ENCODE measurements around the gene MAP3K5. TPM values are rescaled to one million over a fixed set of nuclear protein-coding genes. Genes with fewer than 3 reads are reported as not detected.

Gene MAP3K5
- total and polyA plus RNA-seq, 4 donors, result 7.5 to 28.3 (median 22.8) TPM

DNA sequence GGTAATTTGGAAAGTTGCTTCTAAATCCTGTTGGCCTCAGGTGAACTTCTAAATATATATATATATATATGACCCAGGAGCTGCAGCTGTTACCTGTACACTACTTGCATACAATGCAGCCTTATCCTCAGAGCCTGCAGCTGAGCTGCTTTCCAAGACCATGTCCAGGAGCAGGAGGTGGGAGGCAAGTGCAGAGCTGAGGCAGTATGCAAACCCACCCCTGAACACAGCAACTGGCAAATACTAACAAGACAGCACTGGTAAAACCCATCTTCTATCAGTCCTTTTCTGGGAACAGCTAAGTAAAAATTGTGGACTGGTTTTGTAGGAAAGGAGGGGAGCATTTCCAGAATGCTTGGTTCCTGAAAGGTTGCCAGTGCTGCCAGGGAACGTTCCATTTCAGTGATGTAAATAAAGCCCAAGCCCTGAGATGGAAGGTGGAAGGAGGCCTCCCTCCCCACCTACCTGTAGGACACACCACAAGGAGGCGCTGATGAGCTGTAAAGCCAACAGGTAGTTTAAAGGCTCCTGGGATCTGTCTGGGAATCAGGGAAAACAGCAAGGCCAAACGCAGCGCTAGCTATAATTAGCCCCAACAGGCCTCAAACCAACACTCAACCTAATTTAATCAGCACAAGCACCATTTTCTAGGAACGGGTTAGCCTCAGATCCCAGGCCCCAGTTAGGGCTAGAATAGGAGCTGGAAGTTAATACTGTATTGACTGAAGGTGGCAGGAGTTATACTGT, 148.3 kb downstream of the MAP3K5 start:
- TF ChIP-seq, protein P1, sequence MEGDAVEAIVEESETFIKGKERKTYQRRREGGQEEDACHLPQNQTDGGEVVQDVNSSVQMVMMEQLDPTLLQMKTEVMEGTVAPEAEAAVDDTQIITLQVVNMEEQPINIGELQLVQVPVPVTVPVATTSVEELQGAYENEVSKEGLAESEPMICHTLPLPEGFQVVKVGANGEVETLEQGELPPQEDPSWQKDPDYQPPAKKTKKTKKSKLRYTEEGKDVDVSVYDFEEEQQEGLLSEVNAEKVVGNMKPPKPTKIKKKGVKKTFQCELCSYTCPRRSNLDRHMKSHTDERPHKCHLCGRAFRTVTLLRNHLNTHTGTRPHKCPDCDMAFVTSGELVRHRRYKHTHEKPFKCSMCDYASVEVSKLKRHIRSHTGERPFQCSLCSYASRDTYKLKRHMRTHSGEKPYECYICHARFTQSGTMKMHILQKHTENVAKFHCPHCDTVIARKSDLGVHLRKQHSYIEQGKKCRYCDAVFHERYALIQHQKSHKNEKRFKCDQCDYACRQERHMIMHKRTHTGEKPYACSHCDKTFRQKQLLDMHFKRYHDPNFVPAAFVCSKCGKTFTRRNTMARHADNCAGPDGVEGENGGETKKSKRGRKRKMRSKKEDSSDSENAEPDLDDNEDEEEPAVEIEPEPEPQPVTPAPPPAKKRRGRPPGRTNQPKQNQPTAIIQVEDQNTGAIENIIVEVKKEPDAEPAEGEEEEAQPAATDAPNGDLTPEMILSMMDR (IDR thresholded peaks at IDR 0.05; ENCODE audit: control extremely low read depth, extremely low read depth), result peak; percentile 81
- Histone ChIP-seq H3K4me3 (no peak overlapping the region), H3K36me3 (ENCODE audit: control insufficient read depth in 4 of 4, insufficient read depth in 4 of 4, low read length in 4 of 4) (peaks cover 0 to 3% (median 0%) of the 10 kb centered on the region in 4 donors), H3K9me3 (ENCODE audit: control insufficient read depth in 4 of 4, insufficient read depth in 3 of 4, low read length in 3 of 4) (no peaks in the 10 kb centered on the region), H3K27me3 (ENCODE audit: control insufficient read depth in 3 of 3, insufficient read depth in 3 of 3, low read length in 2 of 3) (no peaks in the 10 kb centered on the region), H3K4me1 (ENCODE audit: control insufficient read depth in 5 of 5, insufficient read depth in 5 of 5, low read length in 5 of 5) (peaks cover 0 to 6% (median 2%) of the 10 kb centered on the region in 5 donors), H3K27ac (ENCODE audit: low read depth in 1 of 2, low read length in 1 of 2) (peak overlapping the region in 1 of 2 donors; percentile 68), H3K9ac (ENCODE audit: insufficient read depth in 1 of 2, low read length in 2 of 2) (no peak overlapping the region)
- peak; percentile 77 to 88 (median 78) for DNase-seq
- WGBS, 2 donors, result 5 to 8% methylated on average over 5 of the region's 5 CpGs
- ATAC-seq (ENCODE audit: insufficient read depth, low FRiP score), result peak; percentile 92

DNA sequence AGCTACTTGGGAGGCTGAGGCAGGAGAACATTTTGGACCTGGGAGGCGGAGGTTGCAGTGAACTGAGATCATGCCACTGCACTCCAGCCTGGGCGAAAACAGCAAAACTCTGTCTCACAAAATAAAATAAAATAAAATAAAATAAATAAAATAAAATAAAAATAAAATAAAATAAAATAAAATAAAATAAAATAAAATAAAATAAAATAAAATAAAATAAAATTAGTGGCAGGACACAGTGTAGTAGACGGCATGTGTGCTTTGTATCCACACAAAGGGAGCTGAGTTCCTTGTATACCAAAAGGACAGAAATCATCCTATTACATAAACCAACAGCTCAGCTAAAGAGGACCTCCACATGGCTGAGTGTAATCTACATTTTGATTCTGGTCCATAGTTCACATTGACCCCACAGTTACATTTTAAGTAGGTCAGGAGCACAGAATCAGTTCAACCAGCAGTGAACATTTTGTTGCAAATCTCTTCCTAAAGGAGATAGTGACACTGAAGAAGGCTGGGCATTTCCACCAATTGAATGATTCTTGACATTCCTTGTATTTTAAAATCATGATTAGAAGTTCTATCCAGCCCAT, 150.3 kb downstream of the MAP3K5 start:
- Histone ChIP-seq H3K9me3 (ENCODE audit: control insufficient read depth in 4 of 4, insufficient read depth in 3 of 4, low read length in 3 of 4) (no peaks in the 10 kb centered on the region), H3K27me3 (ENCODE audit: control insufficient read depth in 3 of 3, insufficient read depth in 3 of 3, low read length in 2 of 3) (no peaks in the 10 kb centered on the region), H3K9ac (ENCODE audit: insufficient read depth in 1 of 2, low read length in 2 of 2) (no peak overlapping the region), H3K27ac (ENCODE audit: low read depth in 1 of 2, low read length in 1 of 2) (no peak overlapping the region), H3K4me1 (ENCODE audit: control insufficient read depth in 5 of 5, insufficient read depth in 5 of 5, low read length in 5 of 5) (peaks cover 0 to 6% (median 0%) of the 10 kb centered on the region in 5 donors), H3K36me3 (ENCODE audit: control insufficient read depth in 4 of 4, insufficient read depth in 4 of 4, low read length in 4 of 4) (peaks cover 0 to 8% (median 1%) of the 10 kb centered on the region in 4 donors), H3K4me3 (no peak overlapping the region)
- DNase-seq, result no peak
- no peak for ATAC-seq (ENCODE audit: insufficient read depth, low FRiP score)
- WGBS, 2 donors, result 98 to 99% methylated on average over 3 of the region's 3 CpGs
- TF ChIP-seq, protein P1 (IDR thresholded peaks at IDR 0.05; ENCODE audit: control extremely low read depth, extremely low read depth), result no peak

DNA sequence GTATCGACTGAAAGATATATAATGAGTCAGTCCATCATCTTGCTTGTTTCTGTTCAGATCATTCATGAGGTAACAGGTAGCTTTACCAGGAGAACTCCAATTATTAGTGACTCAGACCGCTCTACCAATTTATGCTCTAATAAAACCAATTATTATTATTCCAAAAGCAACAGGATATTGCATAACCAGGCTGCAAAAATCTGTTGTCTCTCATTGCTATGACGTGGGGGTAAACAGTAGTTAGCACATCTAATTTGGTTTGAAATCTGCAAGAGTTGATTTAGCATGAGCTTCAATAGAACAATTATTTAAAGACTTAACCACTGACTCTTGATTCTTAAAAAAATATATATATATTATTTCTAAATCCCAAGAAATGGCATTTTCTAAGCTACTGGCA, 151.1 kb downstream of the MAP3K5 start:
- TF ChIP-seq, protein P1 (IDR thresholded peaks at IDR 0.05; ENCODE audit: control extremely low read depth, extremely low read depth), result no peak
- WGBS, 2 donors, result 75 to 86% methylated on average over 3 of the region's 3 CpGs

More for the DNA sequence above, 151.1 kb downstream of the MAP3K5 start:
- no peaks in the 10 kb centered on the region for H3K27me3 ChIP-seq (ENCODE audit: control insufficient read depth in 3 of 3, insufficient read depth in 3 of 3, low read length in 2 of 3)
- H3K9ac ChIP-seq (ENCODE audit: insufficient read depth in 1 of 2, low read length in 2 of 2), result no peak overlapping the region
- peaks cover 0 to 6% (median 0%) of the 10 kb centered on the region in 5 donors for H3K4me1 ChIP-seq (ENCODE audit: control insufficient read depth in 5 of 5, insufficient read depth in 5 of 5, low read length in 5 of 5)
- no peak overlapping the region for H3K4me3 ChIP-seq
- H3K36me3 ChIP-seq (ENCODE audit: control insufficient read depth in 4 of 4, insufficient read depth in 4 of 4, low read length in 4 of 4), result peaks cover 0 to 10% (median 3%) of the 10 kb centered on the region in 4 donors
- ATAC-seq (ENCODE audit: insufficient read depth, low FRiP score), result no peak
- H3K9me3 ChIP-seq (ENCODE audit: control insufficient read depth in 4 of 4, insufficient read depth in 3 of 4, low read length in 3 of 4), result no peaks in the 10 kb centered on the region
- H3K27ac ChIP-seq (ENCODE audit: low read depth in 1 of 2, low read length in 1 of 2), result no peak overlapping the region
- DNase-seq, result peak in 2 of 3 donors; percentile 18

All from lung (tissue), 12 donors.